ENCODE data around the gene DVL3. TPM values are rescaled to one million over a fixed set of nuclear protein-coding genes. Genes with fewer than 3 reads are reported as not detected.

DVL3 gene
- total and polyA plus RNA-seq, 2 donors (not counting 1 experiment from before 2014, with no cell fraction given) = 42.7 to 92.0 TPM

DNA sequence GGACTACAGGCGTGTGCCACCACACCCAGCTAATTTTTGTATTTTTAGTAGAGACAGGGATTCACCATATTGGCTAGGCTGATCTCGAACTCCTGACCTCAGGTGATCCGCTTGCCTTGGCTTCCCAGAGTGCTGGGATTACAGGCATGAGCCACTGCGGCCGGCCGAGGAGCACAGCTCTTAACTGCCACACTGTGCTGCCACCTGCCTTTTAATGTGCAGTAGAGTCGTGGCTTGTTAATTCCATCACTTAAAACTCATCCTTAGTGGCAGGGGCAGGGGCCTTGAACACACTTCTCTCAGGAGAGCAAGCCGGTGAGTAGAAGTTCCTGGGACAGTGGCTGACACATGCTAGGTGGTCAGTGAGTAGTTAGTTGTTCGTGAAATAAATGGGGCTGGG, 43.3 kb downstream of the DVL3 start:
- Histone ChIP-seq H3K9ac (ENCODE audit: low read length) (no peak overlapping the region), H3K4me1 (ENCODE audit: control insufficient read depth in 2 of 2, insufficient read depth in 2 of 2, low read length in 2 of 2) (no peaks in the 10 kb centered on the region), H3K4me3 (ENCODE audit: control extremely low read depth in 1 of 5, extremely low read depth in 1 of 5, insufficient read depth in 1 of 5, low read depth in 2 of 5, low read length in 4 of 5) (no peak overlapping the region), H2AFZ (ENCODE audit: insufficient read depth, low read depth, low read length, poor library complexity, severe bottlenecking) (no peak overlapping the region), H3K4me2 (replicated peaks; ENCODE audit: low read depth, low read length, poor library complexity, severe bottlenecking) (no peak overlapping the region), H3K27ac (ENCODE audit: low read length in 2 of 2) (no peak overlapping the region), H3K79me2 (ENCODE audit: control insufficient read depth, insufficient read depth, low read length) (no peaks in the 10 kb centered on the region), H3K36me3 (replicated peaks in 1 of 2; ENCODE audit: control extremely low read depth in 1 of 2, control insufficient read depth in 1 of 2, extremely low read depth in 1 of 2, insufficient read depth in 2 of 2, low read length in 1 of 2) (peaks cover 1 to 18% of the 10 kb centered on the region in 2 experiments), H3K9me3 (ENCODE audit: control extremely low read depth in 1 of 3, control insufficient read depth in 2 of 3, insufficient read depth in 1 of 3, low read length in 2 of 3) (no peaks in the 10 kb centered on the region), H4K20me1 (ENCODE audit: control insufficient read depth, insufficient read depth, low read length, poor library complexity, severe bottlenecking) (no peaks in the 10 kb centered on the region), H3K27me3 (replicated peaks in 1 of 4; ENCODE audit: control extremely low read depth in 1 of 4, control insufficient read depth in 3 of 4, insufficient read depth in 4 of 4, low read length in 3 of 4) (no peaks in the 10 kb centered on the region)
- Mint-ChIP-seq H3K4me1 (no peaks in the 10 kb centered on the region), H3K27ac (no peak overlapping the region), H3K27me3 (no peaks in the 10 kb centered on the region), H3K9me3 (ENCODE audit: insufficient read depth) (no peaks in the 10 kb centered on the region), H3K4me3 (no peak overlapping the region)
- intact Hi-C loops (cut with micrococcal nuclease) = no loop called here
- DNase-seq (no peak), ATAC-seq (ENCODE audit: low read depth) (no peak)
- TF ChIP-seq, protein P1, sequence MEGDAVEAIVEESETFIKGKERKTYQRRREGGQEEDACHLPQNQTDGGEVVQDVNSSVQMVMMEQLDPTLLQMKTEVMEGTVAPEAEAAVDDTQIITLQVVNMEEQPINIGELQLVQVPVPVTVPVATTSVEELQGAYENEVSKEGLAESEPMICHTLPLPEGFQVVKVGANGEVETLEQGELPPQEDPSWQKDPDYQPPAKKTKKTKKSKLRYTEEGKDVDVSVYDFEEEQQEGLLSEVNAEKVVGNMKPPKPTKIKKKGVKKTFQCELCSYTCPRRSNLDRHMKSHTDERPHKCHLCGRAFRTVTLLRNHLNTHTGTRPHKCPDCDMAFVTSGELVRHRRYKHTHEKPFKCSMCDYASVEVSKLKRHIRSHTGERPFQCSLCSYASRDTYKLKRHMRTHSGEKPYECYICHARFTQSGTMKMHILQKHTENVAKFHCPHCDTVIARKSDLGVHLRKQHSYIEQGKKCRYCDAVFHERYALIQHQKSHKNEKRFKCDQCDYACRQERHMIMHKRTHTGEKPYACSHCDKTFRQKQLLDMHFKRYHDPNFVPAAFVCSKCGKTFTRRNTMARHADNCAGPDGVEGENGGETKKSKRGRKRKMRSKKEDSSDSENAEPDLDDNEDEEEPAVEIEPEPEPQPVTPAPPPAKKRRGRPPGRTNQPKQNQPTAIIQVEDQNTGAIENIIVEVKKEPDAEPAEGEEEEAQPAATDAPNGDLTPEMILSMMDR (IDR thresholded peaks at IDR 0.05) = no peak
- no peak for TF ChIP-seq EZH2 (IDR thresholded peaks at IDR 0.05; ENCODE audit: borderline replicate concordance, insufficient read depth, low read depth, low read length, poor library complexity, severe bottlenecking)
- ChIA-PET CTCF (no interaction called here), POLR2A (no interaction called here)
- WGBS (ENCODE audit: insufficient coverage) = 95% methylated on average over 8 of the region's 9 CpGs

DNA sequence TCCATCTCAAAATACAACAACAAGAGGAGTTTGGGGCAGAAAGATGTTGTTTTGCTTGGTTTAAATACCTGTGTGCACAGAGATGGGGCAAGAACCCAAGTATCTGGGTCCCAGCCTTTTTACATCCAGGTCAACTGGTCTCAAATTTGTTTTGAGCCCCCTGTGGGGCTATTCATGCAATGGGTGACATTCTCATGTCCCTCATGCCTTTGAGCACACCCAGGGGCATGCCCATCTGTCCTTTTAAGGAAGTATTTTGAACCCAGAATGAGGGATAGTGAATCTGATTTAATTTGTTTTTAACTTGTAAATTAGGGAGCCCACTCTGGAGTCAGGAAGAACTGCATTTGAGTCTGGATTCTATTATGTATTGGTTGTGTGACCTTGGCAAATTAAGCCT, 45.6 kb downstream of the DVL3 start:
- H3K4me3 ChIP-seq (ENCODE audit: control extremely low read depth in 1 of 5, extremely low read depth in 1 of 5, insufficient read depth in 1 of 5, low read depth in 2 of 5, low read length in 4 of 5) = no peak overlapping the region
- ChIA-PET POLR2A (no interaction called here), CTCF (interaction anchor here (0.8 kb wide), 1 partner anchor 27 kb away, joined by 3 read pairs; no protein-coding TSS in a partner anchor)
- Mint-ChIP-seq H3K27me3 (peaks cover 4% of the 10 kb centered on the region), H3K4me3 (no peak overlapping the region), H3K9me3 (ENCODE audit: insufficient read depth) (no peaks in the 10 kb centered on the region), H3K4me1 (no peaks in the 10 kb centered on the region), H3K27ac (no peak overlapping the region)
- TF ChIP-seq, protein P1 (IDR thresholded peaks at IDR 0.05) = no peak
- TF ChIP-seq EZH2 (IDR thresholded peaks at IDR 0.05; ENCODE audit: borderline replicate concordance, insufficient read depth, low read depth, low read length, poor library complexity, severe bottlenecking) = no peak
- DNase-seq = no peak
- no peaks in the 10 kb centered on the region for H3K4me1 ChIP-seq (ENCODE audit: control insufficient read depth in 2 of 2, insufficient read depth in 2 of 2, low read length in 2 of 2)
- H2AFZ ChIP-seq (ENCODE audit: insufficient read depth, low read depth, low read length, poor library complexity, severe bottlenecking) = no peak overlapping the region
- peaks cover 0 to 2% (median 1%) of the 10 kb centered on the region in 4 experiments for H3K27me3 ChIP-seq (replicated peaks in 1 of 4; ENCODE audit: control extremely low read depth in 1 of 4, control insufficient read depth in 3 of 4, insufficient read depth in 4 of 4, low read length in 3 of 4)
- intact Hi-C loops (cut with micrococcal nuclease) = no loop called here
- no peaks in the 10 kb centered on the region for H4K20me1 ChIP-seq (ENCODE audit: control insufficient read depth, insufficient read depth, low read length, poor library complexity, severe bottlenecking)
- no peaks in the 10 kb centered on the region for H3K9me3 ChIP-seq (ENCODE audit: control extremely low read depth in 1 of 3, control insufficient read depth in 2 of 3, insufficient read depth in 1 of 3, low read length in 2 of 3)
- H3K9ac ChIP-seq (ENCODE audit: low read length) = no peak overlapping the region
- ATAC-seq (ENCODE audit: low read depth) = no peak
- no peak overlapping the region for H3K27ac ChIP-seq (ENCODE audit: low read length in 2 of 2)
- peaks cover 0 to 1% of the 10 kb centered on the region in 2 experiments for H3K36me3 ChIP-seq (replicated peaks in 1 of 2; ENCODE audit: control extremely low read depth in 1 of 2, control insufficient read depth in 1 of 2, extremely low read depth in 1 of 2, insufficient read depth in 2 of 2, low read length in 1 of 2)
- H3K79me2 ChIP-seq (ENCODE audit: control insufficient read depth, insufficient read depth, low read length) = no peaks in the 10 kb centered on the region
- H3K4me2 ChIP-seq (replicated peaks; ENCODE audit: low read depth, low read length, poor library complexity, severe bottlenecking) = no peak overlapping the region
